HuH-7 (cell line): ENCODE data around the gene BRSK2.

Source experiments
- DNase-seq: peaks from one replicate; pipeline ENCODE4 v3.0.0; 2011; ENCODE audit warnings: low spot score

The BRSK2 gene

GRCh38 chr11:1397146-1397861 lies 7.6 kb downstream of the BRSK2 start:
- DNase-seq = no peak

DNA sequence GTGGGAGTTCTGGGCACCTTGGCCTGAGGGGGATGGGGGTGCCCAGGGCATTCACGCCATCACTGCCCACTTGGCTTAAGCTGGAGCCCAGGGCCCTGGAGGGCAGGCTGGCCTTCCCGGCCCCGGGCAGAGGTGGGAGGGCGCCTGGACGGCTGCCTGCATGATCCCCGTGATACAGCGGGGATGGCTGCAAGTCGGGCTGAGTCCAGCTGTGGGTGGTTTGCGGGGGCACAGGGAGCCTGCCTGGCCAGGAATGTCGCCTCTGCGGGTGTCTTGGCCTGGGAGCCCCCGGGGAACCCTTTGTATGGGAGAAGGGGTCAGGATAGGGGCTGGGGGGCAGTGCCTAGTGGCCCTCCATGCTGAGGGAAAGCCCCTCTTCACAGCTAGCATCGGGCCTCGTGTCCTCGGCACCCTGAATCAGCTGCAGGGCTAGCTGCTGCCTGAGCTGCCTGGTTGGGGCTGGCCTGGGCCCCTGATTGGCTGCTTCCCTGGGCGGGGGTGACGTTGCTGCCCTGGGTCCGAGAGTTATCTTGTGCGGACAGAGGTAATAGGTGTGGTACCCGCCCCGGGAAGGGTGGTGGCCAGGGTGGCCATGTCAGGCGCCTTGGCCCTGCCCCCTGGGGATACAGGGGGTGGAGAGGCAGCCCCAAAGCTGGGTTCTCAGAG lies 8.3 kb downstream of the BRSK2 start:
- DNase-seq = no peak

GRCh38 chr11:1398528-1399235 lies 8.9 kb downstream of the BRSK2 start:
- no peak for DNase-seq

DNA sequence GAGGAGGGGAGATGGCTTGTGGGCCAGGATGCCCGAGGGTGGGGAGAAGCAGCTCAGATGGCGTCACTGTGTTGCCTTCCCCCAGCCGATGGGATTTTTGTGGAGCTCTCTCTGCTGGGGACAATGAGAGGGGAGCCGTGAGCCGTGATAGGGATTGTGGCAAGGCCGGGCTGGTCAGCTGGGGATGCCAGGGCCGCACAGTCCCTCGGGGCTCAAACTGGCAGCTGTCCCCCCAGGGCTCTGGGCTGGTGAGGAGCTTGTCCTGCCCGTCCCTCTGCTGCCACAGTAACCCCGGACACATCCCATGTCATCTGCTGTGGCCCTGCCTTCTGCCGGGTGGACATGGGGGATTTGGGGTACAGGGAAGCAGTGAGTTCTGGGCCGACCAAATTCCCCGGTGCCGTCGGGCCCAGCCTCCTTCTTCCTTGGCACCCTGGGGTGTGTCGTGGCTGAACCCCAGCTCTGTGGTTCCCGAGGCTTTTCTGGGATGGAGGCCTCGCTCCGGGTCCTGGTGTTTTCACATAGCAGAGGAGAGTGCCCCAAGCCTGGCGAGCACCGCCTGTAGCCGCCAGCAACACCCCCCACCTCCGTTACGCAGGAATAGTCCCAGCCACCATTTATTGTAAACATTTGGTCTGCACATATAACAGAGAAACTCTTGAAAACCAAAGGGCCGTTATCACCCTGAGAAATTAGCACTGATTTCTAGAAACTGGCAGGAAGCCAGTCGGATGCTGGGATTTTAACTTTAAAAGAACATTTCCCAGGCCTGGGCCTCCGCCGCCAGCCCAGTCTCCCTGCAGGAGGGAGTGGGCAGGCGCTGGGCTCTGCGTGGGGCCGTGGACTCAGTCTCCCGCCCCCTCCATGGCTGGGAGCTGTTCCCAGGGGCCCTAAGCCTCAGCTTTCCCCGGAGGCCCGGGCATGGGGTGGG lies 9.9 kb downstream of the BRSK2 start:
- DNase-seq = no peak

DNA sequence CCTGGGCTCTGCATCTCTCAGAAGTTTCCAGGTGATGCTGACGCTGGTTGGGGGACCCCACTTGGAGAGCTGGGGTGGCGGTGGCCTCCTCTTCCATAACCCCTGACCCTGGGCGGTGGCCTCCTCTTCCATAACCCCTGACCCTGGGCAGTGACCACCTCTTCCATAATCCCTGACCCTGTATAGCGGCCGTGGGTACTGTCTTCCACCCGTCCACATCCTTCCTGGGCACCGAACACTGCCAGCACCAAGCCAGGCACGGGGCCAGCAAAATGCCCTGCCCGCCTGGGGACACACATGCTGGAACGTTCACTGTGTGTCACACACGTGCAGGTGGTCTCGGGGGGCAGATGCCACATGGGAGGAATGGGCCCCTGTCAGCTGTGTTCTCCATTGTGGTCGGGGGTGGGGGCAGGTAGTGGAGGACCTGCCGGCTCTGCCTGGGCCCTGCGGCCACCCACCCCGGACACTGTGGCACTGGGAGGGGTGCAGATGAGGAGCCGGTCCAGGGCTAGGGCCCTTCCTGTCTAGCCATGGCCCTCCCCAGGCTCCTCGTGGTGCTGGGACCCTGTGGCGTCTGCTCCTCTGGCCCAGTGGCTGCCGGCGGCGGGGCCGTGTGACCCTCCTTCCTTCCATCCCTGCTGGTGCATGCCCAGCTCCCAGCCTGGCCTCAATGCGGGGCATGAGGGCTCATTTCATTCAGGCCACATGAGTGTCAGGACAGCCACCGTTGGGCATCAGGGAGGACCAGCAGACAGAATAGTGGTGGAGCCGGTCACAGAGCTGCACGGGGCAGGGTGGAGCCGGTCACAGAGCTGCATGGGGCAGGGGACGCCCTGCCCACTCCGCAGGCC lies 10.8 kb downstream of the BRSK2 start:
- DNase-seq = no peak

GRCh38 chr11:1401171-1401445 lies 11.4 kb downstream of the BRSK2 start:
- no peak for DNase-seq

DNA sequence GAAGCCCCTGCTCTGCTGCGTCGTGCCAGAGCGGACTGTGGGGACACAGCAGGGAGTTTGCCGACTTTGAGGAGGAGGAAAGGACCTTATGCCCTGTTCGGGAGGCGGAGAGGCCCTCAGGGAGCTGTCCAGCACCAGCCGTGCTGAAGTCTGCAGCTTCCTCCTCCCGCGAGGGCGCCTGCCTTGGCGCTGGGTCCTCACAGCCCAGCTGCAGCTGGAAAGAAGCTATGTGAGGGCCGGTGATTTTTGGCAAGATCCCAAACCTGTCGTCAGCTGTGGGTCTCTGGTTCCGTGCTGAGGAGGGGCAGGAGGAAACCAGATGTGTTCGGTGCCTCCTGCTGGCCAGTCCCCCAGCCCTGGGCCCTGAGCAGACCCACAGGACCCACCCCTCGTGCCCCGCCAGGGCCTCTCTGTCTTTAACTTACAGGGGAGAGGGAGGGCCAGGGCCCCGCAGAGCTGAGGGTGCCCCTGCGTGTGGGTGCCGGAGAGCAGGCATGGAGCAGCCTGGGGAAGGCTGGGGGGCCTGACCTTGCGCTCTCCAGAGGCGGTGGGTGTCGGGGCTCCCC lies 12.0 kb downstream of the BRSK2 start:
- peak; percentile 86 for DNase-seq

DNA sequence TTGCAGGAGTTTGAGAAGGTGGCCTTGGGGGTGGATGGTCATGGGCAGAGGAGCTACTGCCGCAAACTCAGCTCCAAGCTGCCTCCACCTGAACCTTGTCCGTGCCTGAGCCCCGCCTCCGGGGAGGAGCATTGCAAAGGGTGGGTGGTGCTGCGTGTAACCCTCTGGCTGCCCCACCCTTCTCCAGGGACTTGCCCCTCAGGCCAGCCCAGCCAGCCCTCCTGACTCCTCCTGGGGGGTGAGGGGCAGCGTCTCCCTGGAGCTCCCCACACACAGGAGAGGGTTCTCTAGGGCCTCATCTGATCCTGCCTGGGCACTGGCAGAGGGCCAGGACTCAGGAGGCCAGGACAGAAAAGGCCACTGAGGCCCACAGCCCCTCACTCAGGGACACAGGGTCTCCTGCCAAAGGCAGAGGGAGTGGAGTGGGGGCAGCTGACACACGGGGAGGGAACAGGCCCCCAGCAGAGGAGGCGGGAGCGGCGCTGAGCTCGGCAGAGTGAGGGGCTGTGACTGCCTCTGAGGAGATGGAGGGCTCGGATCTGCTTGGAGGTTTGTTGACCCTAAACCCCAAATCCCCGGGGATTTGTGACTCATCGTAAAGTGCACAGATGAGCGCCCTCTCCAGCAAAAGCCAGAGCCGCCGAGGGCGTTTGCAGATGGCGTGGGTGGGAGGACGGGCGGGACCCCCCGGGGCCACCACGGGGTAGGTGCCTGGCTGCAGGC lies 12.8 kb downstream of the BRSK2 start:
- no peak for DNase-seq

GRCh38 chr11:1403078-1403620 lies 13.4 kb downstream of the BRSK2 start:
- no peak for DNase-seq

GRCh38 chr11:1403721-1404460 lies 14.2 kb downstream of the BRSK2 start:
- no peak for DNase-seq

DNA sequence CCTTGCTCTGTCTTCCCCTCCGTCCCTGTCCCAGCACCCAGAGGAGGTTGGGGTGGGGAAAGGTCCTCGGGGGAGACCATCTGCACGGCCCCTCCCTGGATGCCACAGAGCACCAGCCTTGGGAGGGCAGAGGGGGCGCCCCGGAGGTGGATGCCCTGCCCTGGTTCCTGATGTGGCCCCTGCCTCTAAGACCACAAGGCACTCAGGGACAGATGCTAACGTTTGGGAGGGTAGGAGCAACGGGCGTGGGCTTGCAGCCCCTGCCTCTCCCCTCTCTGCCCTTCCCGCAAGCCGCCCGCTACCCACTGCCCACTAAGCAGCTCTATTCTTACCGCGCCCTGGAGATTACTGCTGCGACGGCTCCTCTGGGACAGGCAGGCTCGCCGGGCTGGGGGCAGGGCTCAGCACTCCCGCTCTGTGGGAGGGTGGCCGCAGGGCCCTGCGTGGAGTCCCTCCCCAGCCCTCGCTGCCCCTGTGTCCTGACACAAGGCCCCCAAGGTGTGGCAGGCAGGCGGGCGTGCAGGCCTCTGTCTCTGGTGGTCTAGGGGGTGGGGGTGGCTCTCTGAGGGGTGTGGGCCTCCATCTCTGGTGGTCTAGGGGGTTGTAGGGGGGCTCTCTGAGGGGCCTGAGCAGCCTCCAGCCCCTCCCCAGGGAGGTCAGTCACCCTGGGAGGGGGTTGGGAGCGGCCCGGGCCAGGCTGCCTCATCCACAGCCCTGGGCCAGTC lies 14.9 kb downstream of the BRSK2 start:
- DNase-seq = no peak

GRCh38 chr11:1405186-1406020 lies 15.7 kb downstream of the BRSK2 start:
- no peak for DNase-seq

GRCh38 chr11:1406571-1407485 lies 17.1 kb downstream of the BRSK2 start:
- DNase-seq = no peak

- no peak for DNase-seq
These were observed 17.9 kb downstream of the BRSK2 start for GRCh38 chr11:1407668-1408067.

GRCh38 chr11:1408346-1408745 lies 18.6 kb downstream of the BRSK2 start:
- no peak for DNase-seq

DNA sequence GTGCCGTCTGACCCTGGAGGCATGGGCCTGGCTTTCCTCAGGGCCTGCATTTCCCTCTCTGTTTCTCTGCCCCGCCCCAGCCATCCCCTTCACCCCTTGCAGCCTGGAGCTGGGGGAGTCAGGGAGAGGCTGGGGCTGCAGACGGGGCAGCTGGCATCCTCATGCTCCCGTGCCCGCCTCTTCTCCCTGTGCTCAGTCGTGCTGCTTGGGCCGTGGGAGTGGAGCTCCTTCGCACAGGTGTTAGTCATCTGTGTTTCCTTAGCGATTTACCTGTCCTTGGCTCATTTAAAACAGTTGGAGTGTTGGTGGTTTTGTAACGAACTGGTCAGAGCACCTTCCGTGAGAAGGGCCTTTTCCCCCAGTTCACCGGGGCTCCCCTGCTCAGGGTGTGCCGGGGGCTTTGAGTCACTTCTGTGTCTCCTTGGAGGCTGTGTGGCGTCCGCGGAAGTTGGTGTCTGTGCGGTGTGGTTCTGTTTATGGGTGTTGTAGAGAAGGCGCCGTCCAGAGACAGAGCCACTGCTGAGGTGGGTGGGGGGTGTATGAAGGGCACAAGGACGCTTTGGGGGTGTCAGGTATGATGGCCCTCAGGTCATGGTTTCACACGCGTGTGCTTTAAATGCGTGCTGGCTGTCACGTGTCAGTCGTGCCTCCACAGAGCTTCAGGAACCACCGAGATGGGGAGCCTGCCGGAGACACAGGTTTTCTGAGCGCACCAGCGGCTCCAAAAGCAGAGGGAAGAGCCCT lies 19.5 kb downstream of the BRSK2 start:
- no peak for DNase-seq
